HG03159 (cell line): ENCODE data around the gene DTX3.

Experiments used
- ATAC-seq: cut with Tn5 transposase; IDR thresholded peaks from one replicate; pipeline ENCODE4 v1.9.1; 2021; ENCODE audit warnings: mild to moderate bottlenecking, moderate library complexity; ENCODE audit not compliant: unreplicated experiment

DTX3 gene

GRCh38 chr12:57619434-57620244 is 15.0 kb downstream of the DTX3 start:
- no peak for ATAC-seq

GRCh38 chr12:57620245-57620935 is 15.8 kb downstream of the DTX3 start:
- ATAC-seq = no peak

- no peak for ATAC-seq
These were observed 16.4 kb downstream of the DTX3 start for GRCh38 chr12:57620936-57621496.

GRCh38 chr12:57621497-57622292 is 17.1 kb downstream of the DTX3 start:
- peak; percentile 55 for ATAC-seq

- ATAC-seq = no peak
These were observed 17.9 kb downstream of the DTX3 start for GRCh38 chr12:57622293-57623245.

GRCh38 chr12:57623385-57623784 is 18.8 kb downstream of the DTX3 start:
- no peak for ATAC-seq

GRCh38 chr12:57623811-57624390 is 19.3 kb downstream of the DTX3 start:
- ATAC-seq = no peak

GRCh38 chr12:57624441-57625220 is 20.0 kb downstream of the DTX3 start:
- ATAC-seq = no peak

- ATAC-seq = no peak
These were observed 20.8 kb downstream of the DTX3 start for GRCh38 chr12:57625261-57626032.

GRCh38 chr12:57626111-57626920 is 21.7 kb downstream of the DTX3 start:
- ATAC-seq = no peak

- ATAC-seq = no peak
These were observed 22.4 kb downstream of the DTX3 start for GRCh38 chr12:57626921-57627445.

- ATAC-seq = no peak
These were observed 23.1 kb downstream of the DTX3 start for GRCh38 chr12:57627501-57628279.

- ATAC-seq = no peak
These were observed 23.9 kb downstream of the DTX3 start for GRCh38 chr12:57628280-57629191.

GRCh38 chr12:57629897-57630471 is 25.4 kb downstream of the DTX3 start:
- no peak for ATAC-seq

GRCh38 chr12:57630891-57631433 is 26.3 kb downstream of the DTX3 start:
- ATAC-seq = no peak
